GM18505 (cell line): ENCODE data around the gene SLC35F3.
A peak's percentile ranks its signal among the peaks of the same experiment; 100 is the strongest.
"Not testable (repeated sequence)": the region's sequence is repeated elsewhere in the genome, so short reads cannot be mapped to it uniquely, and the experiment has no call there.

Experiments used
- ATAC-seq: cut with Tn5 transposase; IDR thresholded peaks from one replicate; pipeline ENCODE4 v1.9.1; 2021; ENCODE audit not compliant: unreplicated experiment
- POLR2A ChIP-seq: IDR thresholded peaks from 4 replicates; pipeline ENCODE4 v1.6.1; 2011; ENCODE audit warnings: borderline replicate concordance; ENCODE audit not compliant: insufficient read depth, insufficient read length; ENCODE audit errors: extremely low read depth

Gene SLC35F3

GRCh38 chr1:234154320-234155251 is 250.1 kb downstream of the SLC35F3 start:
- no peak for ATAC-seq
- no peak for TF ChIP-seq POLR2A

GRCh38 chr1:234162661-234163060 is 258.2 kb downstream of the SLC35F3 start:
- TF ChIP-seq POLR2A, result no peak
- ATAC-seq, result no peak

GRCh38 chr1:234163267-234163919 is 258.9 kb downstream of the SLC35F3 start:
- TF ChIP-seq POLR2A, result no peak
- ATAC-seq, result no peak

GRCh38 chr1:234164098-234164709 is 259.7 kb downstream of the SLC35F3 start:
- no peak for TF ChIP-seq POLR2A
- ATAC-seq, result no peak

- TF ChIP-seq POLR2A, result no peak
- ATAC-seq, result no peak
Measured at GRCh38 chr1:234168061-234168724, 263.7 kb downstream of the SLC35F3 start.

GRCh38 chr1:234169161-234169849 is 264.8 kb downstream of the SLC35F3 start:
- no peak for ATAC-seq
- no peak for TF ChIP-seq POLR2A

- no peak for TF ChIP-seq POLR2A
- no peak for ATAC-seq
Measured at GRCh38 chr1:234170067-234170466, 265.6 kb downstream of the SLC35F3 start.

GRCh38 chr1:234170622-234171021 is 266.1 kb downstream of the SLC35F3 start:
- TF ChIP-seq POLR2A, result no peak
- ATAC-seq, result no peak

- TF ChIP-seq POLR2A, result no peak
- no peak for ATAC-seq
Measured at GRCh38 chr1:234173968-234174367, 269.5 kb downstream of the SLC35F3 start.

- TF ChIP-seq POLR2A, result no peak
- no peak for ATAC-seq
Measured at GRCh38 chr1:234175363-234175762, 270.9 kb downstream of the SLC35F3 start.

GRCh38 chr1:234176000-234176399 is 271.5 kb downstream of the SLC35F3 start:
- TF ChIP-seq POLR2A, result no peak
- ATAC-seq, result no peak

GRCh38 chr1:234176847-234177246 is 272.4 kb downstream of the SLC35F3 start:
- ATAC-seq, result not testable (repeated sequence)

- no peak for ATAC-seq
- TF ChIP-seq POLR2A, result no peak
Measured at GRCh38 chr1:234185438-234185837, 281.0 kb downstream of the SLC35F3 start.

- ATAC-seq, result peak; percentile 59
- no peak for TF ChIP-seq POLR2A
Measured at GRCh38 chr1:234186037-234186688, 281.7 kb downstream of the SLC35F3 start.
